HEK293 (cell line): ENCODE data around the gene GPBAR1.

ENCODE experiments used
- CTCF ChIA-PET: fragments of 350-600 bp; formaldehyde crosslinking; extraction: SDS; loops from one replicate; lab custom pipeline; 2021; ENCODE audit warnings: antibody characterized with exemption; lab: Yijun Ruan, JAX
- POLR2A ChIA-PET: fragments of 300-600 bp; formaldehyde crosslinking; extraction: SDS; loops from one replicate; lab custom pipeline; 2020; ENCODE audit warnings: antibody characterized with exemption, inconsistent platforms; lab: Yijun Ruan, JAX
- H3K27ac ChIP-seq: fragments of 200-500 bp; sonication (Bioruptor generic); 2 replicates; pipeline ENCODE4 v1.5.1; 2014; ENCODE audit warnings: low read depth, low read length, control low read depth, inconsistent platforms; ENCODE audit errors: extremely low read depth
- H3K36me3 ChIP-seq, 2 experiments: fragments of 200-500 bp in 1 of 2; sonication (Bioruptor generic) in 1 of 2; 1 replicate in 1 of 2; 2 replicates in 1 of 2; pipeline ENCODE4 v1.5.1; 2014 to 2017; ENCODE audit warnings: inconsistent platforms in 2 of 2, low read length in 2 of 2; ENCODE audit not compliant: control insufficient read depth in 2 of 2, insufficient read depth in 1 of 2
- H3K4me1 ChIP-seq: fragments of 200-500 bp; sonication (Bioruptor generic); 2 replicates; pipeline ENCODE4 v1.5.1; 2014; ENCODE audit warnings: mild to moderate bottlenecking, low read length, inconsistent platforms; ENCODE audit not compliant: control insufficient read depth, insufficient read depth
- H3K4me3 ChIP-seq: 2 replicates; pipeline ENCODE4 v1.5.1; 2011; ENCODE audit warnings: low read depth, mild to moderate bottlenecking, control low read depth, low read length, moderate library complexity
- H3K9me3 ChIP-seq: fragments of 200-500 bp; sonication (Bioruptor generic); 2 replicates; pipeline ENCODE4 v1.5.1; 2014; ENCODE audit warnings: low read depth, low read length, inconsistent platforms; ENCODE audit not compliant: control insufficient read depth, insufficient read depth
- BCL11A ChIP-seq: fragments of 450-650 bp; formaldehyde crosslinking; IDR thresholded peaks from 2 replicates; pipeline ENCODE4 v1.5.1; 2016; ENCODE audit warnings: low read depth, missing biosample characterization, missing genetic modification characterization
- MEIS1 ChIP-seq: sonication (generic); formaldehyde crosslinking; IDR thresholded peaks from 2 replicates; pipeline ENCODE4 v1.8.1; 2022; ENCODE audit warnings: missing genetic modification reagents, mild to moderate bottlenecking, borderline replicate concordance
- PATZ1 ChIP-seq: fragments of 450-650 bp; formaldehyde crosslinking; IDR thresholded peaks from 2 replicates; pipeline ENCODE4 v1.5.1; 2016; ENCODE audit warnings: missing biosample characterization, missing genetic modification characterization
- PRDM6 ChIP-seq: fragments of 450-650 bp; formaldehyde crosslinking; IDR thresholded peaks from 2 replicates; pipeline ENCODE4 v1.5.1; 2017; ENCODE audit warnings: missing biosample characterization, missing genetic modification characterization
- SCRT2 ChIP-seq: fragments of 450-650 bp; formaldehyde crosslinking; IDR thresholded peaks from 2 replicates; pipeline ENCODE4 v1.5.1; 2016; ENCODE audit warnings: missing biosample characterization, missing genetic modification characterization
- ZBTB6 ChIP-seq: fragments of 450-650 bp; formaldehyde crosslinking; IDR thresholded peaks from 2 replicates; pipeline ENCODE4 v1.5.1; 2017; ENCODE audit warnings: missing biosample characterization, missing genetic modification characterization
- ZIC2 ChIP-seq: fragments of 450-650 bp; formaldehyde crosslinking; IDR thresholded peaks from 2 replicates; pipeline ENCODE4 v1.5.1; 2016; ENCODE audit warnings: missing biosample characterization, missing genetic modification characterization
- ZNF174 ChIP-seq: fragments of 450-650 bp; formaldehyde crosslinking; IDR thresholded peaks from 2 replicates; pipeline ENCODE4 v1.5.0; 2017; ENCODE audit warnings: missing biosample characterization, mild to moderate bottlenecking, missing genetic modification characterization
- ZNF18 ChIP-seq: fragments of 450-650 bp; formaldehyde crosslinking; IDR thresholded peaks from 2 replicates; pipeline ENCODE4 v1.5.1; 2016; ENCODE audit warnings: missing biosample characterization, missing genetic modification characterization
- ZNF513 ChIP-seq: fragments of 450-650 bp; IDR thresholded peaks from 2 replicates; pipeline ENCODE4 v1.5.1; 2018; ENCODE audit warnings: missing biosample characterization, missing genetic modification characterization
- ZNF529 ChIP-seq: fragments of 450-650 bp; formaldehyde crosslinking; IDR thresholded peaks from 2 replicates; pipeline ENCODE4 v1.5.1; 2017; ENCODE audit warnings: missing genetic modification characterization, missing biosample characterization; ENCODE audit not compliant: insufficient replicate concordance
- ZSCAN18 ChIP-seq: fragments of 450-650 bp; formaldehyde crosslinking; IDR thresholded peaks from 2 replicates; pipeline ENCODE4 v1.5.1; 2016; ENCODE audit warnings: missing biosample characterization, missing genetic modification characterization
- TF ChIP-seq, protein P1 (sequence below): fragments of 450-650 bp; formaldehyde crosslinking; IDR thresholded peaks from 2 replicates; pipeline ENCODE4 v1.5.1; 2016; ENCODE audit warnings: missing biosample characterization, missing genetic modification characterization, low read depth
- TF ChIP-seq, protein P2 (sequence below): fragments of 450-650 bp; formaldehyde crosslinking; IDR thresholded peaks from 2 replicates; pipeline ENCODE4 v1.5.1; 2016; ENCODE audit warnings: missing biosample characterization, missing genetic modification characterization

The GPBAR1 gene

GRCh38 chr2:218271487-218271797 is 10.6 kb downstream of the GPBAR1 start:
- ChIA-PET POLR2A (interaction anchor here (1.4 to 4.3 kb wide), 3 partner anchors 15 to 134 kb away, joined by 4 to 29 read pairs (median 11); no protein-coding TSS in a partner anchor), CTCF (interaction anchor here (0.6 to 7.3 kb wide), 21 partner anchors 9 to 1007 kb away, joined by 3 to 89 read pairs (median 4); partner anchors contain the start of genes CATIP and TMBIM1)
- H3K27ac ChIP-seq: no peak overlapping the region

DNA sequence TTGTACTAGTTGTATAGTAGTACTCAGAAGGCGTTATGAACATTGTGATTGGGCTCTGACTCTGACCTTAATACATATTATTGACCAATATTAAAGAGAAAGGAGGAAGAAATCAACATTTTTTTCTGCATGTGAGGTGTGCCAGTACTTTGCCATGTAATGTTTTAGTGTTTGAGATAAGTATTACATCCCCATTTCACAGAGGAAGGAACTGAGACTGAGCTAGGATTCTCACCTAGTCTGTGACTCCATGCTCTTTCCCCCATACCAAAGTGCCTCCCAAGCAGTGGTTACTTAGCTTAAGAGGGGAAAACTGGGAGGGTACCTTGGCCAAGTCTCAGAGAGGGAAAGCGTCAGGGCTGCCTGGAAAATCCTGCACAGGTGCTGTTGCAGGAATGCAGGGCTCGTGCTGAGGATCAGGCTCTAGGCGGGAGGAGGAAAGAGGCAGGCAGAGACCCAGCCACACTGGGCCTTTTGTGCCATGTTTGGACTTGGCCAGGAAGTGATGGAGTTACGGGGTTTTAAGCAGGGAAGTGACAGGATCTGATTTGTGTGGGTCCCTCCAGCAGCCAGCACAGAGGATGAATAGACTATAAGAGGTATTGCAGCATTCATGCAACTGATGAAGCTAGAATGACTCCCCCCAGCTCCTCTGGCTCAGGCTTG is 11.2 kb downstream of the GPBAR1 start:
- ChIA-PET CTCF (interaction anchor here (0.5 to 7.3 kb wide), 25 partner anchors 10 to 637 kb away, joined by 3 to 89 read pairs (median 4); partner anchors contain the start of genes CATIP and TMBIM1), POLR2A (interaction anchor here (1.1 to 4.3 kb wide), 4 partner anchors 15 to 133 kb away, joined by 3 to 29 read pairs (median 8); no protein-coding TSS in a partner anchor)
- Histone ChIP-seq H3K27ac (no peak overlapping the region), H3K4me1 (peaks cover 3% of the 10 kb centered on the region; the same call in 1 of the 2 replicates), H3K36me3 (peaks cover 7 to 55% of the 10 kb centered on the region in 2 experiments; a peak in 2 of 3 replicates), H3K9me3 (no peaks in the 10 kb centered on the region), H3K4me3 (no peak overlapping the region)
- TF ChIP-seq ZNF513 (tag by site-specific recombination): no peak
- TF ChIP-seq PATZ1 (tag by site-specific recombination): no peak
- no peak for TF ChIP-seq ZNF529 (tag by site-specific recombination)
- no peak for TF ChIP-seq ZNF18
- TF ChIP-seq BCL11A (tag by site-specific recombination): no peak
- no peak for TF ChIP-seq MEIS1 (CRISPR knock-in tag)
- TF ChIP-seq, protein P1, sequence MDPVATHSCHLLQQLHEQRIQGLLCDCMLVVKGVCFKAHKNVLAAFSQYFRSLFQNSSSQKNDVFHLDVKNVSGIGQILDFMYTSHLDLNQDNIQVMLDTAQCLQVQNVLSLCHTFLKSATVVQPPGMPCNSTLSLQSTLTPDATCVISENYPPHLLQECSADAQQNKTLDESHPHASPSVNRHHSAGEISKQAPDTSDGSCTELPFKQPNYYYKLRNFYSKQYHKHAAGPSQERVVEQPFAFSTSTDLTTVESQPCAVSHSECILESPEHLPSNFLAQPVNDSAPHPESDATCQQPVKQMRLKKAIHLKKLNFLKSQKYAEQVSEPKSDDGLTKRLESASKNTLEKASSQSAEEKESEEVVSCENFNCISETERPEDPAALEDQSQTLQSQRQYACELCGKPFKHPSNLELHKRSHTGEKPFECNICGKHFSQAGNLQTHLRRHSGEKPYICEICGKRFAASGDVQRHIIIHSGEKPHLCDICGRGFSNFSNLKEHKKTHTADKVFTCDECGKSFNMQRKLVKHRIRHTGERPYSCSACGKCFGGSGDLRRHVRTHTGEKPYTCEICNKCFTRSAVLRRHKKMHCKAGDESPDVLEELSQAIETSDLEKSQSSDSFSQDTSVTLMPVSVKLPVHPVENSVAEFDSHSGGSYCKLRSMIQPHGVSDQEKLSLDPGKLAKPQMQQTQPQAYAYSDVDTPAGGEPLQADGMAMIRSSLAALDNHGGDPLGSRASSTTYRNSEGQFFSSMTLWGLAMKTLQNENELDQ (tag by site-specific recombination): no peak
- no peak for TF ChIP-seq PRDM6 (tag by site-specific recombination)
- TF ChIP-seq ZBTB6 (tag by site-specific recombination): no peak
- TF ChIP-seq ZSCAN18 (tag by site-specific recombination): no peak
- TF ChIP-seq ZNF174 (tag by site-specific recombination): no peak
- TF ChIP-seq ZIC2 (tag by site-specific recombination): no peak

More at GRCh38 chr2:218271487-218271797, 10.6 kb downstream of the GPBAR1 start:
- Histone ChIP-seq H3K9me3 (no peaks in the 10 kb centered on the region), H3K4me1 (peaks cover 3% of the 10 kb centered on the region; the same call in 1 of the 2 replicates), H3K36me3 (peaks cover 7 to 55% of the 10 kb centered on the region in 2 experiments; a peak in 2 of 3 replicates)
- TF ChIP-seq, protein P2, sequence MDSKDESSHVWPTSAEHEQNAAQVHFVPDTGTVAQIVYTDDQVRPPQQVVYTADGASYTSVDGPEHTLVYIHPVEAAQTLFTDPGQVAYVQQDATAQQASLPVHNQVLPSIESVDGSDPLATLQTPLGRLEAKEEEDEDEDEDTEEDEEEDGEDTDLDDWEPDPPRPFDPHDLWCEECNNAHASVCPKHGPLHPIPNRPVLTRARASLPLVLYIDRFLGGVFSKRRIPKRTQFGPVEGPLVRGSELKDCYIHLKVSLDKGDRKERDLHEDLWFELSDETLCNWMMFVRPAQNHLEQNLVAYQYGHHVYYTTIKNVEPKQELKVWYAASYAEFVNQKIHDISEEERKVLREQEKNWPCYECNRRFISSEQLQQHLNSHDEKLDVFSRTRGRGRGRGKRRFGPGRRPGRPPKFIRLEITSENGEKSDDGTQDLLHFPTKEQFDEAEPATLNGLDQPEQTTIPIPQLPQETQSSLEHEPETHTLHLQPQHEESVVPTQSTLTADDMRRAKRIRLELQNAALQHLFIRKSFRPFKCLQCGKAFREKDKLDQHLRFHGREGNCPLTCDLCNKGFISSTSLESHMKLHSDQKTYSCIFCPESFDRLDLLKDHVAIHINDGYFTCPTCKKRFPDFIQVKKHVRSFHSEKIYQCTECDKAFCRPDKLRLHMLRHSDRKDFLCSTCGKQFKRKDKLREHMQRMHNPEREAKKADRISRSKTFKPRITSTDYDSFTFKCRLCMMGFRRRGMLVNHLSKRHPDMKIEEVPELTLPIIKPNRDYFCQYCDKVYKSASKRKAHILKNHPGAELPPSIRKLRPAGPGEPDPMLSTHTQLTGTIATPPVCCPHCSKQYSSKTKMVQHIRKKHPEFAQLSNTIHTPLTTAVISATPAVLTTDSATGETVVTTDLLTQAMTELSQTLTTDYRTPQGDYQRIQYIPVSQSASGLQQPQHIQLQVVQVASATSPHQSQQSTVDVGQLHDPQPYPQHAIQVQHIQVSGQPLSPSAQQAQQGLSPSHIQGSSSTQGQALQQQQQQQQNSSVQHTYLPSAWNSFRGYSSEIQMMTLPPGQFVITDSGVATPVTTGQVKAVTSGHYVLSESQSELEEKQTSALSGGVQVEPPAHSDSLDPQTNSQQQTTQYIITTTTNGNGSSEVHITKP (tag by site-specific recombination): peak; percentile 58
- no peak for TF ChIP-seq SCRT2 (tag by site-specific recombination)
- TF ChIP-seq, all 188 proteins: peak for 1
- H3K4me3 ChIP-seq: peak overlapping the region; percentile 76; the same call in 1 of the 2 replicates
